ENCODE measurements around the gene LPP. TPM values are rescaled to one million over a fixed set of nuclear protein-coding genes. Genes with fewer than 3 reads are reported as not detected.

Gene LPP
- total RNA-seq, 5 donors from 2014 or later (not counting 1 experiment from before 2014, with no cell fraction given), result 23.8 to 82.6 (median 39.3) TPM

DNA sequence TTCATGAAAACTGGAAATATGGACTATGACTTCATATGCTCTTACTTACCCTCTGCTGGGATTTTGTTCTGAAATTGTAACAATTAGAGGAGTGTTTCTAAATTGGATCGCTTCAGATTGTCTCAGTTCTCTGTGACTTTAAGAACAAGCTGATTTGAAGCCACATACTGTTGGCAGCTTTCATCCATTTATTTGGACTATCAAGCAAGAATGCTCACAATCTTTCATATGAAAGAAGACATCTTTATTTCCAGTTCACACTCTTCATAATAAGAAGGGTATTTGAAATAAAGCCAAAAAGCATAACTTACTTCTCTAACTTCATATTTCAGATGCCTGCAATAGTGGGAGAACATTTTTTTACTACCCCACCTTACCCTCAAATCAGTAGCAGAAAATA is 526.2 kb downstream of the LPP start:
- Histone ChIP-seq H3K27me3 (replicated peaks in 1 of 2; ENCODE audit: control insufficient read depth in 2 of 2, extremely low read depth in 1 of 2, insufficient read depth in 2 of 2, low read length in 1 of 2) (no peaks in the 10 kb centered on the region), H3K27ac (ENCODE audit: low read length) (no peak overlapping the region), H3K4me1 (ENCODE audit: control insufficient read depth in 1 of 2, extremely low read depth in 1 of 2, insufficient read depth in 2 of 2, low read length in 2 of 2) (no peaks in the 10 kb centered on the region), H3K9me3 (no peaks in the 10 kb centered on the region), H3K36me3 (ENCODE audit: control insufficient read depth in 2 of 2, extremely low read depth in 1 of 2, insufficient read depth in 1 of 2, low read length in 1 of 2) (no peaks in the 10 kb centered on the region), H3K4me3 (ENCODE audit: control insufficient read depth in 1 of 2, extremely low read depth in 1 of 2, low read length in 1 of 2) (no peak overlapping the region)
- H3K4me1 Mint-ChIP-seq, result peaks cover 0 to 7% (median 0%) of the 10 kb centered on the region in 3 donors
- no peaks in the 10 kb centered on the region for H3K27me3 Mint-ChIP-seq
- no peak for DNase-seq
- H3K27ac Mint-ChIP-seq, result no peak overlapping the region
- H3K9me3 Mint-ChIP-seq, result no peaks in the 10 kb centered on the region
- no CpG with 5 or more reads among the region's 1 CpG for WGBS (ENCODE audit: insufficient coverage)
- CTCF ChIA-PET, result interaction anchor here (0.6 kb wide), 2 partner anchors 69 to 278 kb away, joined by 3 to 6 read pairs; no protein-coding TSS in a partner anchor
- peaks cover 12% of the 10 kb centered on the region for H3K36me3 Mint-ChIP-seq
- no peak for ATAC-seq (replicated peaks in 1 of 4)
- no peak overlapping the region for H3K4me3 Mint-ChIP-seq
- POLR2A ChIA-PET, result interaction anchor here in 1 of 2 donors (0.5 to 0.6 kb wide), 2 partner anchors 59 to 752 kb away, joined by 3 to 6 read pairs; no protein-coding TSS in a partner anchor

DNA sequence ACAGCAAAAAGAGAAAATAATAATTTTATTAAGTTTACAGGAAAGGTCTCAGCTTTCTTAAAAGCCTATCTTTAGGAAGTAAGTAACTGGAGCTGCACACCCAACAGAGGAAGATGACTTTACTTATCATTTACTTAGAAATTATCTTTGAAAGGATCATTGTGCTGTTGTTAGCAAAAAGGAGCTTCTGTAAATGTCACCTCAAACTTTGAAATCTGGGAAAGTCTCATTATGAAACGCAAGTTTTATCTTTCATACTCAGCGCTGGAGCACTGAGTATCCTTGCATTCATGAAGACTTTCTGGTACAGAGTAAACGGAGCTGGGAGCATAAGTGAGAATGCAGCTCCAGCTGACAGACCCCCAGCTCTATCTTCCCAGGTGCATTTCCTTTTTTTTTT is 526.6 kb downstream of the LPP start:
- no peaks in the 10 kb centered on the region for H3K27me3 ChIP-seq (replicated peaks in 1 of 2; ENCODE audit: control insufficient read depth in 2 of 2, extremely low read depth in 1 of 2, insufficient read depth in 2 of 2, low read length in 1 of 2)
- H3K4me3 ChIP-seq (ENCODE audit: control insufficient read depth in 1 of 2, extremely low read depth in 1 of 2, low read length in 1 of 2), result no peak overlapping the region
- no peaks in the 10 kb centered on the region for H3K9me3 ChIP-seq
- no peak overlapping the region for H3K4me3 Mint-ChIP-seq
- H3K4me1 Mint-ChIP-seq, result peaks cover 0 to 9% (median 0%) of the 10 kb centered on the region in 3 donors
- CTCF ChIA-PET, result interaction anchor here (0.6 kb wide), 2 partner anchors 68 to 278 kb away, joined by 3 to 6 read pairs; no protein-coding TSS in a partner anchor
- no peak overlapping the region for H3K27ac Mint-ChIP-seq
- no peaks in the 10 kb centered on the region for H3K9me3 Mint-ChIP-seq
- no peak overlapping the region for H3K27ac ChIP-seq (ENCODE audit: low read length)
- ATAC-seq (replicated peaks in 1 of 4) (no peak), DNase-seq (no peak)
- POLR2A ChIA-PET, result interaction anchor here in 1 of 2 donors (0.5 to 0.7 kb wide), 3 partner anchors 59 to 752 kb away, joined by 3 to 8 read pairs (median 6); no protein-coding TSS in a partner anchor
- no peaks in the 10 kb centered on the region for H3K27me3 Mint-ChIP-seq
- peaks cover 14% of the 10 kb centered on the region for H3K36me3 Mint-ChIP-seq
- 100% methylated on average over 2 of the region's 3 CpGs for WGBS (ENCODE audit: insufficient coverage)
- no peaks in the 10 kb centered on the region for H3K4me1 ChIP-seq (ENCODE audit: control insufficient read depth in 1 of 2, extremely low read depth in 1 of 2, insufficient read depth in 2 of 2, low read length in 2 of 2)
- H3K36me3 ChIP-seq (ENCODE audit: control insufficient read depth in 2 of 2, extremely low read depth in 1 of 2, insufficient read depth in 1 of 2, low read length in 1 of 2), result no peaks in the 10 kb centered on the region

GRCh38 chr3:188682316-188682715 is 528.4 kb downstream of the LPP start:
- H3K36me3 Mint-ChIP-seq, result peaks cover 10% of the 10 kb centered on the region
- H3K4me1 Mint-ChIP-seq, result peaks cover 0 to 16% (median 6%) of the 10 kb centered on the region in 3 donors
- DNase-seq (no peak), ATAC-seq (replicated peaks in 1 of 4) (no peak)
- CTCF ChIA-PET, result no interaction called here
- no peaks in the 10 kb centered on the region for H3K4me1 ChIP-seq (ENCODE audit: control insufficient read depth in 1 of 2, extremely low read depth in 1 of 2, insufficient read depth in 2 of 2, low read length in 2 of 2)
- H3K27me3 ChIP-seq (replicated peaks in 1 of 2; ENCODE audit: control insufficient read depth in 2 of 2, extremely low read depth in 1 of 2, insufficient read depth in 2 of 2, low read length in 1 of 2), result no peaks in the 10 kb centered on the region
- H3K27me3 Mint-ChIP-seq, result no peaks in the 10 kb centered on the region
- POLR2A ChIA-PET, result no interaction called here
- H3K27ac Mint-ChIP-seq, result no peak overlapping the region
- no peaks in the 10 kb centered on the region for H3K9me3 ChIP-seq
- H3K4me3 ChIP-seq (ENCODE audit: control insufficient read depth in 1 of 2, extremely low read depth in 1 of 2, low read length in 1 of 2), result no peak overlapping the region
- H3K36me3 ChIP-seq (ENCODE audit: control insufficient read depth in 2 of 2, extremely low read depth in 1 of 2, insufficient read depth in 1 of 2, low read length in 1 of 2), result no peaks in the 10 kb centered on the region
- no peaks in the 10 kb centered on the region for H3K9me3 Mint-ChIP-seq
- H3K27ac ChIP-seq (ENCODE audit: low read length), result no peak overlapping the region
- no peak overlapping the region for H3K4me3 Mint-ChIP-seq
- WGBS (ENCODE audit: insufficient coverage), result 100% methylated on average over 2 of the region's 4 CpGs

- no peaks in the 10 kb centered on the region for H3K36me3 ChIP-seq (ENCODE audit: control insufficient read depth in 2 of 2, extremely low read depth in 1 of 2, insufficient read depth in 1 of 2, low read length in 1 of 2)
- DNase-seq (no peak), ATAC-seq (replicated peaks in 1 of 4) (no peak)
- Mint-ChIP-seq H3K27me3 (no peaks in the 10 kb centered on the region), H3K4me3 (no peak overlapping the region), H3K27ac (no peak overlapping the region), H3K9me3 (no peaks in the 10 kb centered on the region), H3K36me3 (peaks cover 10% of the 10 kb centered on the region), H3K4me1 (peaks cover 0 to 18% (median 6%) of the 10 kb centered on the region in 3 donors)
- H3K27ac ChIP-seq (ENCODE audit: low read length), result no peak overlapping the region
- ChIA-PET CTCF (no interaction called here), POLR2A (no interaction called here)
- H3K9me3 ChIP-seq, result no peaks in the 10 kb centered on the region
- no peak overlapping the region for H3K4me3 ChIP-seq (ENCODE audit: control insufficient read depth in 1 of 2, extremely low read depth in 1 of 2, low read length in 1 of 2)
- H3K4me1 ChIP-seq (ENCODE audit: control insufficient read depth in 1 of 2, extremely low read depth in 1 of 2, insufficient read depth in 2 of 2, low read length in 2 of 2), result no peaks in the 10 kb centered on the region
- WGBS (ENCODE audit: insufficient coverage), result no CpG with 5 or more reads among the region's 3 CpGs
- H3K27me3 ChIP-seq (replicated peaks in 1 of 2; ENCODE audit: control insufficient read depth in 2 of 2, extremely low read depth in 1 of 2, insufficient read depth in 2 of 2, low read length in 1 of 2), result no peaks in the 10 kb centered on the region
These were observed 529.1 kb downstream of the LPP start for GRCh38 chr3:188683032-188683521.

DNA sequence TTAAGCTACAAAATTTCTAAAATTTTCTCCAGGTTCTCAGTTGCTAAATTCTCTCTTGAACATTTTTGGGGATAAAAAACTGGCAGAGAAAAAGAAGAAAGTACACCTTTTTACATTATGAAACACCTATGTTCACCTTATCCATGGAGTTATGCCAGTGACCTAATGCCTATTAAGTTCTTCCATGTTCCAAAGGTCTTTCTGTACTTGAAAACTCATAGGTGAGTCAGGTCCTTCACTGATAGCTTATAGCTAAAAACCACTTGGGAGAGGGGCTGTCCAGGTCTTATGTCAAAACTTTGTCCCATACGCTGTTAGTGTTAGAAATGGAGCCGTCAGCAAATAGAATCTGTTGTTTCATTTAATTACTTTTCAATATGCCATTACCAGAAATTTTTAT is 530.3 kb downstream of the LPP start:
- DNase-seq (no peak), ATAC-seq (replicated peaks in 1 of 4) (no peak)
- ChIA-PET POLR2A (no interaction called here), CTCF (no interaction called here)
- Histone ChIP-seq H3K27ac (ENCODE audit: low read length) (no peak overlapping the region), H3K9me3 (no peaks in the 10 kb centered on the region), H3K4me3 (ENCODE audit: control insufficient read depth in 1 of 2, extremely low read depth in 1 of 2, low read length in 1 of 2) (no peak overlapping the region), H3K36me3 (ENCODE audit: control insufficient read depth in 2 of 2, extremely low read depth in 1 of 2, insufficient read depth in 1 of 2, low read length in 1 of 2) (no peaks in the 10 kb centered on the region), H3K4me1 (ENCODE audit: control insufficient read depth in 1 of 2, extremely low read depth in 1 of 2, insufficient read depth in 2 of 2, low read length in 2 of 2) (peaks cover 0 to 5% of the 10 kb centered on the region in 2 experiments), H3K27me3 (replicated peaks in 1 of 2; ENCODE audit: control insufficient read depth in 2 of 2, extremely low read depth in 1 of 2, insufficient read depth in 2 of 2, low read length in 1 of 2) (no peaks in the 10 kb centered on the region)
- Mint-ChIP-seq H3K9me3 (no peaks in the 10 kb centered on the region), H3K27ac (no peak overlapping the region), H3K4me1 (peaks cover 0 to 21% (median 6%) of the 10 kb centered on the region in 3 donors), H3K4me3 (no peak overlapping the region), H3K27me3 (no peaks in the 10 kb centered on the region), H3K36me3 (peaks cover 10% of the 10 kb centered on the region)
- no CpG with 5 or more reads among the region's 2 CpGs for WGBS (ENCODE audit: insufficient coverage)

- ChIA-PET CTCF (interaction anchor here in 1 of 2 donors (0.6 kb wide), 1 partner anchor 346 kb away, joined by 3 read pairs; no protein-coding TSS in a partner anchor), POLR2A (interaction anchor here (0.5 to 1.4 kb wide), 4 partner anchors 18 to 1868 kb away, joined by 3 to 7 read pairs (median 4); no protein-coding TSS in a partner anchor)
- H3K9me3 ChIP-seq, result no peaks in the 10 kb centered on the region
- no peak for DNase-seq
- WGBS (ENCODE audit: insufficient coverage), result no CpG with 5 or more reads among the region's 1 CpG
- Mint-ChIP-seq H3K27me3 (no peaks in the 10 kb centered on the region), H3K27ac (no peak overlapping the region), H3K4me3 (no peak overlapping the region), H3K4me1 (peaks cover 0 to 19% (median 6%) of the 10 kb centered on the region in 3 donors), H3K36me3 (peaks cover 10% of the 10 kb centered on the region), H3K9me3 (no peaks in the 10 kb centered on the region)
- ATAC-seq (replicated peaks in 1 of 4), result no peak
- H3K36me3 ChIP-seq (ENCODE audit: control insufficient read depth in 2 of 2, extremely low read depth in 1 of 2, insufficient read depth in 1 of 2, low read length in 1 of 2), result no peaks in the 10 kb centered on the region
- H3K4me1 ChIP-seq (ENCODE audit: control insufficient read depth in 1 of 2, extremely low read depth in 1 of 2, insufficient read depth in 2 of 2, low read length in 2 of 2), result peaks cover 0 to 5% of the 10 kb centered on the region in 2 experiments
- no peak overlapping the region for H3K4me3 ChIP-seq (ENCODE audit: control insufficient read depth in 1 of 2, extremely low read depth in 1 of 2, low read length in 1 of 2)
- no peak overlapping the region for H3K27ac ChIP-seq (ENCODE audit: low read length)
- no peaks in the 10 kb centered on the region for H3K27me3 ChIP-seq (replicated peaks in 1 of 2; ENCODE audit: control insufficient read depth in 2 of 2, extremely low read depth in 1 of 2, insufficient read depth in 2 of 2, low read length in 1 of 2)
These were observed 531.8 kb downstream of the LPP start for GRCh38 chr3:188685789-188686188.

All from T-cell (primary cell).